Tibial nerve (tissue), 3 donors: ENCODE measurements around the gene ELMO1.

Source experiments
- CTCF ChIP-seq, 5 experiments: fragments of 200-600 bp in 3 of 5; fragments of 450-650 bp in 2 of 5; sonication (generic) in 3 of 5; IDR thresholded peaks; one replicate each; pipeline ENCODE4 v1.5.1; 2016 to 2019; ENCODE audit warnings: antibody characterized with exemption in 5 of 5, mild to moderate bottlenecking in 3 of 5, moderate library complexity in 2 of 5
- POLR2A ChIP-seq, 2 donors: fragments of 450-650 bp; IDR thresholded peaks; one replicate each; pipeline ENCODE4 v1.6.1; 2017; ENCODE audit warnings: antibody characterized with exemption in 2 of 2, mild to moderate bottlenecking in 2 of 2, moderate library complexity in 2 of 2

- no peak for TF ChIP-seq CTCF (IDR thresholded peaks at IDR 0.05)
- no peak for TF ChIP-seq POLR2A (IDR thresholded peaks at IDR 0.05)
Measured at GRCh38 chr7:37391791-37392672, 56.6 kb downstream of the ELMO1 start.
